OCI-LY3 (cell line): ENCODE measurements around the gene TTLL8.

Source experiments
- H2AFZ ChIP-seq: fragments of 200-600, 300-600 bp; shearing (Covaris generic); 2 replicates; pipeline ENCODE4 v1.6.0; 2014; ENCODE audit warnings: antibody characterized with exemption, low read depth, low read length
- H3K27ac ChIP-seq: fragments of 200-600, 300-600 bp; sonication (generic); 2 replicates; pipeline ENCODE4 v1.5.1; 2014; ENCODE audit warnings: mild to moderate bottlenecking, low read length, moderate library complexity, mixed read lengths
- H3K27me3 ChIP-seq: fragments of 200-600, 300-600 bp; sonication (generic); 2 replicates; pipeline ENCODE4 v1.6.1; 2014; ENCODE audit warnings: low read depth, low read length, mixed read lengths
- H3K36me3 ChIP-seq: fragments of 200-600, 300-600 bp; sonication (generic); replicated peaks from 2 replicates; pipeline ENCODE3; 2014; ENCODE audit warnings: low read depth, low read length, mixed read lengths
- H3K4me1 ChIP-seq: fragments of 300-600, 200-600 bp; sonication (generic); 2 replicates; pipeline ENCODE4 v1.6.1; 2014; ENCODE audit warnings: low read length, mixed read lengths
- H3K4me2 ChIP-seq: fragments of 200-600, 300-600 bp; sonication (generic); 2 replicates; pipeline ENCODE4 v1.6.1; 2014; ENCODE audit warnings: low read length, mixed read lengths
- H3K4me3 ChIP-seq: fragments of 300-600, 200-600 bp; sonication (generic); 2 replicates; pipeline ENCODE4 v1.5.1; 2014; ENCODE audit warnings: antibody characterized with exemption, mild to moderate bottlenecking, low read length, moderate library complexity
- H3K79me2 ChIP-seq: fragments of 300-600, 200-600 bp; shearing (Covaris generic); 2 replicates; pipeline ENCODE4 v1.6.1; 2014; ENCODE audit warnings: mild to moderate bottlenecking, low read length, mixed read lengths
- H3K9ac ChIP-seq: fragments of 300-600, 200-600 bp; shearing (Covaris generic); 2 replicates; pipeline ENCODE4 v1.6.0; 2014; ENCODE audit warnings: mild to moderate bottlenecking, low read length, moderate library complexity
- H3K9me3 ChIP-seq: fragments of 200-600, 300-600 bp; shearing (Covaris generic); 2 replicates; pipeline ENCODE4 v1.6.1; 2014; ENCODE audit warnings: low read length, mixed read lengths; ENCODE audit not compliant: insufficient read depth
- H4K20me1 ChIP-seq: fragments of 200-600, 300-600 bp; sonication (generic); 2 replicates; pipeline ENCODE4 v1.6.1; 2016; ENCODE audit warnings: low read length, mixed read lengths; ENCODE audit not compliant: insufficient read depth
- CTCF ChIP-seq: fragments of 200-600, 300-600 bp; sonication (generic); IDR thresholded peaks from 2 replicates; pipeline ENCODE4 v1.5.1; 2014; ENCODE audit warnings: antibody characterized with exemption, low read length, low read depth
- EZH2phosphoT487 ChIP-seq: fragments of 200-600 bp; shearing (Covaris generic); IDR thresholded peaks from 2 replicates; pipeline ENCODE4 v1.6.1; 2018; ENCODE audit warnings: antibody characterized with exemption, mixed run types, low read depth

Gene TTLL8

GRCh38 chr22:50016308-50016987 lies 41.6 kb downstream of the TTLL8 start:
- no peak overlapping the region for H2AFZ ChIP-seq
- TF ChIP-seq EZH2phosphoT487 (no peak), CTCF (no peak)
- no peaks in the 10 kb centered on the region for H4K20me1 ChIP-seq
- H3K4me1 ChIP-seq: peaks cover 44% of the 10 kb centered on the region
- no peaks in the 10 kb centered on the region for H3K79me2 ChIP-seq
- H3K9ac ChIP-seq: peak overlapping the region; percentile 55; the same call in 1 of the 2 replicates
- no peaks in the 10 kb centered on the region for H3K36me3 ChIP-seq
- H3K4me2 ChIP-seq: peak overlapping the region; percentile 91
- H3K9me3 ChIP-seq: no peaks in the 10 kb centered on the region
- H3K4me3 ChIP-seq: peak overlapping the region; percentile 70
- no peaks in the 10 kb centered on the region for H3K27me3 ChIP-seq
- peak overlapping the region; percentile 65 for H3K27ac ChIP-seq

GRCh38 chr22:50015451-50016307 lies 42.4 kb downstream of the TTLL8 start:
- Histone ChIP-seq H3K27ac (no peak overlapping the region; the same call in 1 of the 2 replicates), H2AFZ (no peak overlapping the region), H3K27me3 (no peaks in the 10 kb centered on the region), H3K4me2 (peak overlapping the region; percentile 91), H4K20me1 (no peaks in the 10 kb centered on the region), H3K79me2 (no peaks in the 10 kb centered on the region), H3K36me3 (no peaks in the 10 kb centered on the region), H3K4me3 (no peak overlapping the region; the same call in 1 of the 2 replicates), H3K9me3 (no peaks in the 10 kb centered on the region), H3K4me1 (peaks cover 51% of the 10 kb centered on the region), H3K9ac (peak overlapping the region; percentile 55; the same call in 1 of the 2 replicates)
- TF ChIP-seq EZH2phosphoT487 (no peak), CTCF (no peak)

- no peak overlapping the region for H3K4me3 ChIP-seq
- H3K27ac ChIP-seq: no peak overlapping the region
- H3K79me2 ChIP-seq: no peaks in the 10 kb centered on the region
- no peaks in the 10 kb centered on the region for H3K36me3 ChIP-seq
- no peak overlapping the region for H2AFZ ChIP-seq
- TF ChIP-seq CTCF: no peak
- no peak for TF ChIP-seq EZH2phosphoT487
- no peak overlapping the region for H3K9ac ChIP-seq
- H3K4me1 ChIP-seq: peaks cover 57% of the 10 kb centered on the region
- no peaks in the 10 kb centered on the region for H4K20me1 ChIP-seq
- H3K4me2 ChIP-seq: no peak overlapping the region
- H3K9me3 ChIP-seq: no peaks in the 10 kb centered on the region
- H3K27me3 ChIP-seq: no peaks in the 10 kb centered on the region
These were observed 43.3 kb downstream of the TTLL8 start for GRCh38 chr22:50014655-50015401.

- Histone ChIP-seq H3K27me3 (no peaks in the 10 kb centered on the region), H3K36me3 (no peaks in the 10 kb centered on the region), H4K20me1 (no peaks in the 10 kb centered on the region), H3K9ac (no peak overlapping the region), H3K4me1 (peaks cover 59% of the 10 kb centered on the region), H3K4me2 (no peak overlapping the region), H2AFZ (no peak overlapping the region), H3K79me2 (no peaks in the 10 kb centered on the region), H3K27ac (no peak overlapping the region), H3K4me3 (no peak overlapping the region), H3K9me3 (no peaks in the 10 kb centered on the region)
- TF ChIP-seq EZH2phosphoT487 (no peak), CTCF (no peak)
These were observed 44.0 kb downstream of the TTLL8 start for GRCh38 chr22:50014053-50014501.
